HEK293 (cell line): ENCODE results near the gene BANF2.

ENCODE experiments used
- ATF2 ChIP-seq: fragments of 450-650 bp; formaldehyde crosslinking; IDR thresholded peaks from 2 replicates; pipeline ENCODE4 v1.5.1; 2016; ENCODE audit warnings: missing biosample characterization, missing genetic modification characterization, low read depth
- CTCF ChIP-seq: fragments of 450-650 bp; formaldehyde crosslinking; IDR thresholded peaks from 2 replicates; pipeline ENCODE4 v1.5.1; 2016; ENCODE audit warnings: missing biosample characterization, missing genetic modification characterization
- KLF1 ChIP-seq: fragments of 450-650 bp; formaldehyde crosslinking; IDR thresholded peaks from 2 replicates; pipeline ENCODE4 v1.5.1; 2016; ENCODE audit warnings: missing biosample characterization, missing genetic modification characterization
- MYNN ChIP-seq: fragments of 450-650 bp; formaldehyde crosslinking; IDR thresholded peaks from 2 replicates; pipeline ENCODE4 v1.5.1; 2016; ENCODE audit warnings: missing biosample characterization, missing genetic modification characterization, borderline replicate concordance
- PBX3 ChIP-seq: sonication (generic); formaldehyde crosslinking; IDR thresholded peaks from 2 replicates; pipeline ENCODE4 v1.8.1; 2022; ENCODE audit warnings: mild to moderate bottlenecking, moderate library complexity, missing genetic modification reagents
- SALL2 ChIP-seq: fragments of 450-650 bp; formaldehyde crosslinking; IDR thresholded peaks from 2 replicates; pipeline ENCODE4 v1.5.0; 2017; ENCODE audit warnings: missing biosample characterization, mild to moderate bottlenecking, missing genetic modification characterization, borderline replicate concordance
- ZBTB26 ChIP-seq: fragments of 450-650 bp; formaldehyde crosslinking; optimal IDR thresholded peaks from 2 replicates; pipeline ENCODE3; 2016; ENCODE audit warnings: missing biosample characterization, mild to moderate bottlenecking, missing genetic modification characterization
- ZFP41 ChIP-seq: fragments of 450-650 bp; formaldehyde crosslinking; IDR thresholded peaks from 2 replicates; pipeline ENCODE4 v1.5.1; 2016; ENCODE audit warnings: missing biosample characterization, missing genetic modification characterization, borderline replicate concordance
- ZFP69B ChIP-seq: fragments of 450-650 bp; formaldehyde crosslinking; IDR thresholded peaks from 2 replicates; pipeline ENCODE4 v1.5.1; 2016; ENCODE audit warnings: missing biosample characterization, missing genetic modification characterization
- ZNF19 ChIP-seq: fragments of 450-650 bp; formaldehyde crosslinking; IDR thresholded peaks from 2 replicates; pipeline ENCODE4; 2016; ENCODE audit warnings: missing biosample characterization, missing genetic modification characterization, low read depth
- ZNF391 ChIP-seq: fragments of 450-650 bp; formaldehyde crosslinking; IDR thresholded peaks from 2 replicates; pipeline ENCODE4 v1.5.1; 2016; ENCODE audit warnings: low read depth, missing biosample characterization, missing genetic modification characterization, borderline replicate concordance
- ZNF48 ChIP-seq: fragments of 450-650 bp; formaldehyde crosslinking; IDR thresholded peaks from 2 replicates; pipeline ENCODE4 v1.5.1; 2016; ENCODE audit warnings: missing biosample characterization, missing genetic modification characterization
- TF ChIP-seq, protein P1 (sequence below): fragments of 450-650 bp; formaldehyde crosslinking; IDR thresholded peaks from 2 replicates; pipeline ENCODE4 v1.5.1; 2016; ENCODE audit warnings: missing biosample characterization, missing genetic modification characterization

DNA sequence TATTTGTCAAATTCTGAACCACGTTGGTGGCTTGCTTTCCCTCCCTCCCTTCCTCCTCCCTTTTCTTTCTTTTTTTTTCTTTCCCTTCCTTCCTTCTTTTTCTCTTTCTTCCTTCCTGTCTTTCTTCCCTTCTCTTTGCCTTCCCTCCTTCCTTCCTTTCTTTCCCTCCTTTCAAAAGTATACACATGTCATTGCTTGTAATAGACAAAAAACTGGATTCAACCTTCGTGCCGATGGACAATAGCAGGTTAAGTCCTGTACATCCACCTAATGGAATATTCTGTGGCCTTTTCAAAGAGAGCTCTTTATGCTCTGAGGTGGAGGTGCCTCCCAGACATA lies 72.2 kb downstream of the BANF2 start:
- TF ChIP-seq CTCF (tag by site-specific recombination) = no peak
- TF ChIP-seq ZFP41 (tag by site-specific recombination) = no peak
- TF ChIP-seq MYNN (tag by site-specific recombination) = no peak
- TF ChIP-seq ZNF19 (tag by site-specific recombination) = no peak
- no peak for TF ChIP-seq KLF1 (tag by site-specific recombination)
- TF ChIP-seq, protein P1, sequence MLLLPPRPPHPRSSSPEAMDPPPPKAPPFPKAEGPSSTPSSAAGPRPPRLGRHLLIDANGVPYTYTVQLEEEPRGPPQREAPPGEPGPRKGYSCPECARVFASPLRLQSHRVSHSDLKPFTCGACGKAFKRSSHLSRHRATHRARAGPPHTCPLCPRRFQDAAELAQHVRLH (tag by site-specific recombination) = no peak
- no peak for TF ChIP-seq ATF2 (tag by site-specific recombination)
- TF ChIP-seq ZBTB26 (tag by site-specific recombination) = no peak
- no peak for TF ChIP-seq ZNF391 (tag by site-specific recombination)
- no peak for TF ChIP-seq ZFP69B (tag by site-specific recombination)
- no peak for TF ChIP-seq ZNF48 (tag by site-specific recombination)
- TF ChIP-seq PBX3 (CRISPR knock-in tag) = no peak
- no peak for TF ChIP-seq SALL2
